ENCODE data around the gene TBCD.
A peak's percentile ranks its signal among the peaks of the same experiment; 100 is the strongest.

TBCD gene

DNA sequence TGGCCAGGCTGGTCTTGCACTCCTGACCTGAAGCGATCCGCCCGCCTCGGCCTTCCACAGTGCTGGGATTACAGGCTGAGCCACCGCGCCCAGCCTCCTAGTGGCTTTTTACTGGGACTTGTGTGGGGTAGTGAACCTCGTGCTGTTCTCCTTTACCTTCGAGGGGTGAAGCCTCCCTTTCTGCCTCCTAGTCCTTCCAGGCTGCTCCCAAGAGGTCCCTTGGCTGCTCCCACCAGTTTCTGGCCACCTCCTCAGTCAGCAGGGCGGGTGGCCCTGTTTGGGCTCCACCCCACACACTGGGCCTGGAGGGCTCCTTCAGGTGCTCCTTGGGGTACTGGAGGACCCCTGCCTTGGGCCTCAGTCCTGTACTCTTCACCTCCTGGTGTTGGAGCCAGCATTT lies 158.9 kb downstream of the TBCD start:
- Histone ChIP-seq H3K4me3 (ENCODE audit: severe bottlenecking) (no peak overlapping the region), H3K36me3 (ENCODE audit: low read depth) (peaks cover 13% of the 10 kb centered on the region; the same call in 1 of the 2 replicates), H3K4me1 (ENCODE audit: insufficient read depth, poor library complexity, severe bottlenecking) (no peaks in the 10 kb centered on the region), H3K27ac (ENCODE audit: poor library complexity, severe bottlenecking) (no peak overlapping the region), H3K9me3 (ENCODE audit: severe bottlenecking) (no peaks in the 10 kb centered on the region), H3K27me3 (ENCODE audit: insufficient read depth, poor library complexity, severe bottlenecking) (no peaks in the 10 kb centered on the region)
- TF ChIP-seq CTCF (IDR thresholded peaks at IDR 0.05; ENCODE audit: poor library complexity, severe bottlenecking), result no peak
- ATAC-seq (ENCODE audit: low read depth) (no peak), DNase-seq (ENCODE audit: low spot score) (no peak)

DNA sequence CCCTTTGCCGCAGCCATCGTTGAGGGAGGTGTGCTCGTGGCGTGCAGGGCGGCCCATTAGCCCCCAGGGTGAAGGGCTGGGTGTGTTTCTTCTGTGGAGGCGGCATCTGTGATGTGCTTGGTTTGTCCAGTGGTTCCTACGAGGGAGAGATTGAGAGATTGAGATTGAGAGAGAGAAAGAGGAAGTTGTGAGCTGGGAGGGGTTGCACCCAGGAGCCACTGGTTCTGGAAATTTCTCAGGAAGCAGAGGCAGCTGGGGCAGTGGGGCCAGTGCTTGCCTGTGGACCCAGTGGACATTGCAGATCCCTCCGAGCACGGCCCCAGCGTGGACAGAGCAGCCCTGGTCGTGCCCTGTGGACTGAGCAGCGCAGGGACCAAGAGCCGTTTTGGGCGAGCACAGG lies 160.0 kb downstream of the TBCD start:
- H3K9me3 ChIP-seq (ENCODE audit: severe bottlenecking), result no peaks in the 10 kb centered on the region
- ATAC-seq (ENCODE audit: low read depth) (no peak), DNase-seq (ENCODE audit: low spot score) (no peak)
- H3K36me3 ChIP-seq (ENCODE audit: low read depth), result peaks cover 8% of the 10 kb centered on the region; the same call in 1 of the 2 replicates
- H3K27me3 ChIP-seq (ENCODE audit: insufficient read depth, poor library complexity, severe bottlenecking), result no peaks in the 10 kb centered on the region
- no peak overlapping the region for H3K27ac ChIP-seq (ENCODE audit: poor library complexity, severe bottlenecking)
- no peaks in the 10 kb centered on the region for H3K4me1 ChIP-seq (ENCODE audit: insufficient read depth, poor library complexity, severe bottlenecking)
- TF ChIP-seq CTCF (IDR thresholded peaks at IDR 0.05; ENCODE audit: poor library complexity, severe bottlenecking), result no peak
- H3K4me3 ChIP-seq (ENCODE audit: severe bottlenecking), result no peak overlapping the region

DNA sequence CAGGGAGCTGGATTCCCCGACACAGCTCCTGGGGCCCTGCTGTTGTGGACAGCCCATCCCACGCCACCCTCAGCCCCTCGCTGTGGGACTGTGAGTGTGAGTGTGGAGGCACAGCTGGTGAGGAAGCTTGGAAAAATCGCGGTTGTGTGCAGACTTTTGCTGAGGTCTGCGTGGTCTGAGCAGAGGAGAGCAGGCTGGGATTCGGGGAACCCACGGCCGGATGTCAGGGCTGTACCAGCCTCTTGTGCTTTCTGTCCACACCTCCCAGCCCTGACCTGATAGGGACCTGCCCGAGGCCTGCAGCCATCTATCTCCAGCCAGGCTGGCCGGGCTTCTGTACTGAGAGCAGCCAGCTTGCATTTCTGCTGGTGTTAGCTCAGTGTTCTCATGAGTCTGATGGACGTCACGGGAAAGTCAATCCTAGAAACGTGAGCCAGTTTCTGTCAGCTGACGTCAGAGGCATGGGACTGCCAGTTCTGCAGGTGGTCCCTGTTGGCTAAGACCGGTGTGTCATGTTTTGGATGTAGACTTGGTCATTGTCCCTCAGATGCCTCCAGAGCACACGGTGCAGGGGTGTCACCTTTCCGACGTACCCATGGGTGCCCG lies 160.7 kb downstream of the TBCD start:
- TF ChIP-seq CTCF (IDR thresholded peaks at IDR 0.05; ENCODE audit: poor library complexity, severe bottlenecking), result no peak
- H3K4me3 ChIP-seq (ENCODE audit: severe bottlenecking), result no peak overlapping the region
- no peaks in the 10 kb centered on the region for H3K4me1 ChIP-seq (ENCODE audit: insufficient read depth, poor library complexity, severe bottlenecking)
- H3K27me3 ChIP-seq (ENCODE audit: insufficient read depth, poor library complexity, severe bottlenecking), result no peaks in the 10 kb centered on the region
- H3K36me3 ChIP-seq (ENCODE audit: low read depth), result peaks cover 12% of the 10 kb centered on the region; the same call in 1 of the 2 replicates
- DNase-seq (ENCODE audit: low spot score), result no peak
- no peak overlapping the region for H3K27ac ChIP-seq (ENCODE audit: poor library complexity, severe bottlenecking)
- H3K9me3 ChIP-seq (ENCODE audit: severe bottlenecking), result no peaks in the 10 kb centered on the region
- ATAC-seq (ENCODE audit: low read depth), result no peak

DNA sequence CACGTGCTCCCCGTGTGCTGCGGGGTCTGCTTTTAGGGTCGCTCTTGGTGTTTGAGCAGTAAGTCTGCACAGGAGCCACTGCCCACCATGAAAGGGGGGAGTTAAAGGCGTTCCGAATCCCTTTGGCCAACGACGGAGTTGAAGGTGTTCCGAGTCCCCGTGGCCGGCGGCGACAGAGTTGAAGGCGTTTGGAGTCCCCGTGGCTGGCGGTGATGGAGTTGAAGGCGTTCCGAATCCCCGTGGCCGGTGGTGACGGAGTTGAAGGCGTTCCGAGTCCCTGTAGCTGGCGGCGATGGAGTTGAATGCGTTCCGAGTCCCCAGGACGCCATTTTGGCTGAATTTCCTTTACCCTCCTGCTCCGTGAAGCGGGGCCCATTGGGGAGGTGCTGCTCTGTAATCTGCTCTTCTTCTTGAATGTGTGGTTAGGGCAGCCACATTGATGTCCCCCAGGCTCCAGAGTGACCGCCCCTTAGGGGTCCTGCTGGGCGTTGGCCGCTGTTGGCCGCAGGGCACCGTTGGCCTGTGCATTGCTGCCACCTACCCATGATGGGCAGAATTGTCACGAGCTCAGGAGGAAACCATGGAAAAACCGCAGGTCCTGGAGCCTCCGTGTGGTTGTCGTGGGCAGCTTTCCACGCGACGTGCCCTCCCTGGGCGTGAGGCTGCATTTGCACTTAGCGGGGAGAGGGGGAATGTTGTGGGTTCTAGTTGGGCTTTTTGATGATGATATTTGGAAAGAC lies 161.6 kb downstream of the TBCD start:
- Histone ChIP-seq H3K36me3 (ENCODE audit: low read depth) (peaks cover 12% of the 10 kb centered on the region; the same call in 1 of the 2 replicates), H3K4me1 (ENCODE audit: insufficient read depth, poor library complexity, severe bottlenecking) (no peaks in the 10 kb centered on the region), H3K27me3 (ENCODE audit: insufficient read depth, poor library complexity, severe bottlenecking) (no peaks in the 10 kb centered on the region), H3K27ac (ENCODE audit: poor library complexity, severe bottlenecking) (no peak overlapping the region), H3K4me3 (ENCODE audit: severe bottlenecking) (no peak overlapping the region), H3K9me3 (ENCODE audit: severe bottlenecking) (no peaks in the 10 kb centered on the region)
- ATAC-seq (ENCODE audit: low read depth) (no peak), DNase-seq (ENCODE audit: low spot score) (no peak)
- no peak for TF ChIP-seq CTCF (IDR thresholded peaks at IDR 0.05; ENCODE audit: poor library complexity, severe bottlenecking)

DNA sequence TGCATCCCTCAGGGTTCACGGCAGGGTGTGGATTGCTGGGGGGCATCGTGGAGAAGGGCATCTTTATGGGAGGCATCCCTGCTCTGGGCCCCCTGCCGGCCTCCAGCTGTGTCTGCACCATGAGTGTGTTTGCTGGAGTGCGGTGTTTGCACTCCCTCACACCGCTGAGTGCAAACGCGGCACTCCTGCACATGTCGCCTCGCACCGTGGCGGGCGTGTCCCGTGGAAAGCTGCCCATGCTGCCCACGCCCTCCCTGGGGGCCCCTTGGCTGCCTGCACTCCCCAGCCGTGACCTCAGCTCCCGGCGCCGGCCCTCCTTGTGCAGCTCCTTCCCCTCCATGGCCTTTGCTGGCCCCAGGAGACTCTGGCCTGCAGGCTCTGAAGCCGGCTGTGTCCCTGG lies 162.5 kb downstream of the TBCD start:
- TF ChIP-seq CTCF (IDR thresholded peaks at IDR 0.05; ENCODE audit: poor library complexity, severe bottlenecking), result peak; percentile 7
- Histone ChIP-seq H3K36me3 (ENCODE audit: low read depth) (peaks cover 12% of the 10 kb centered on the region; the same call in 1 of the 2 replicates), H3K4me1 (ENCODE audit: insufficient read depth, poor library complexity, severe bottlenecking) (no peaks in the 10 kb centered on the region), H3K27ac (ENCODE audit: poor library complexity, severe bottlenecking) (no peak overlapping the region), H3K9me3 (ENCODE audit: severe bottlenecking) (no peaks in the 10 kb centered on the region), H3K4me3 (ENCODE audit: severe bottlenecking) (no peak overlapping the region), H3K27me3 (ENCODE audit: insufficient read depth, poor library complexity, severe bottlenecking) (no peaks in the 10 kb centered on the region)
- no peak for DNase-seq (ENCODE audit: low spot score)
- peak; percentile 32; the same call in 2 of the 3 replicates for ATAC-seq (ENCODE audit: low read depth)

Measured in RWPE2 (cell line).